Spleen (tissue), 7 donors: ENCODE data around the gene PPA2.

ENCODE experiments used
- CTCF ChIP-seq, 11 experiments: fragments of 200-600 bp in 7 of 11; fragments of 450-650 bp in 4 of 11; sonication (generic) in 4 of 11; IDR thresholded peaks in 8 of 11; conservative IDR thresholded peaks in 3 of 11; 1 replicate in 7 of 11; 2 replicates in 4 of 11; pipeline versions ENCODE4 v1.4.0 to v1.8.0; 2016 to 2021; ENCODE audit warnings: antibody characterized with exemption in 11 of 11, inconsistent platforms in 4 of 11, mild to moderate bottlenecking in 1 of 11
- POLR2AphosphoS5 ChIP-seq, 3 donors: sonication (generic); formaldehyde crosslinking; IDR thresholded peaks; one replicate each; pipeline ENCODE4 v1.5.1; 2017; ENCODE audit warnings: antibody characterized with exemption in 3 of 3
- donor health status: DM: no; HTN: no; CAD: no; lungs with moderate emphysema.
- donor health status: DM: no; HTN: no; CAD: no.
- donor health status: DM: no; HTN: no; CAD: no.

GRCh38 chr4:105490523-105490922 is 16.7 kb upstream of the PPA2 start:
- TF ChIP-seq CTCF (IDR thresholded peaks at IDR 0.05 in 8 of 11, conservative IDR thresholded peaks at IDR 0.05 in 3 of 11), result no peak
- no peak for TF ChIP-seq POLR2AphosphoS5 (IDR thresholded peaks at IDR 0.05)
